C4-2B (cell line): ENCODE data around the gene ADORA2A.

Experiments used
- CTCF ChIP-seq: fragments of 450-650 bp; conservative IDR thresholded peaks from 2 replicates; pipeline ENCODE4 v1.5.1; 2017; ENCODE audit warnings: mild to moderate bottlenecking
- ZFX ChIP-seq: fragments of 450-650 bp; IDR thresholded peaks from 2 replicates; pipeline ENCODE4 v1.6.1; 2017

GRCh38 chr22:24489011-24489410 is 61.6 kb downstream of the ADORA2A start:
- TF ChIP-seq CTCF, result no peak
- TF ChIP-seq ZFX, result no peak
